ENCODE data around the gene KCNMB3.

Gene KCNMB3

DNA sequence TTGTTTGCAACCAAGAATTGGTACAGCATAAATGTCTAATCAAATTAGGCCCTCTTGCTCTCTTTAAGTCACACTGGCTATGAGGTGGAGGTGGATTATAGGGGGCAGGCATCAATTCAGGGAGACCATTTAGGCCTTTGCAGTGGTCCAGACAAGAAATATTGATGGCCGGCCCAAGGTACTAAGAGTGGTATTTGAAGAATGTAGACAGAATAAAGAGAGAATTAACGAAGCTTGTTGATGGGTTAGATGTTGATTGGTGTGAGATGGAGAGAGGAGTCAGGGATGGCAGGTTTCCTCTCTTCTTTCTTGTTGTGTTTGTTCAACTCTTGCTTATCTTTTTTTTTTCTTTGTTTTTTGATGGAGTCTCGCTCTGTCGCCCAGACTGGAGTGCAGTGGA is 54.2 kb downstream of the KCNMB3 start:
- Histone ChIP-seq H3K9me3 (ENCODE audit: control insufficient read depth in 2 of 2, low read length in 2 of 2) (no peaks in the 10 kb centered on the region), H3K4me3 (ENCODE audit: low read length in 2 of 2) (no peak overlapping the region), H3K4me1 (ENCODE audit: control insufficient read depth, insufficient read depth, low read length) (no peaks in the 10 kb centered on the region), H3K27me3 (ENCODE audit: control insufficient read depth in 1 of 2, insufficient read depth in 2 of 2, low read length in 2 of 2) (no peaks in the 10 kb centered on the region), H3K36me3 (ENCODE audit: control insufficient read depth in 2 of 2, insufficient read depth in 2 of 2, low read length in 2 of 2) (no peaks in the 10 kb centered on the region), H3K27ac (ENCODE audit: low read length) (no peak overlapping the region), H3K9ac (ENCODE audit: low read length in 2 of 2) (no peak overlapping the region)

GRCh38 chr3:179196098-179196497 is 54.8 kb downstream of the KCNMB3 start:
- Histone ChIP-seq H3K36me3 (ENCODE audit: control insufficient read depth in 2 of 2, insufficient read depth in 2 of 2, low read length in 2 of 2) (no peaks in the 10 kb centered on the region), H3K4me3 (ENCODE audit: low read length in 2 of 2) (no peak overlapping the region), H3K27me3 (ENCODE audit: control insufficient read depth in 1 of 2, insufficient read depth in 2 of 2, low read length in 2 of 2) (no peaks in the 10 kb centered on the region), H3K4me1 (ENCODE audit: control insufficient read depth, insufficient read depth, low read length) (no peaks in the 10 kb centered on the region), H3K9me3 (ENCODE audit: control insufficient read depth in 2 of 2, low read length in 2 of 2) (no peaks in the 10 kb centered on the region), H3K9ac (ENCODE audit: low read length in 2 of 2) (no peak overlapping the region), H3K27ac (ENCODE audit: low read length) (no peak overlapping the region)

GRCh38 chr3:179194931-179195330 is 56.0 kb downstream of the KCNMB3 start:
- no peak overlapping the region for H3K27ac ChIP-seq (ENCODE audit: low read length)
- H3K36me3 ChIP-seq (ENCODE audit: control insufficient read depth in 2 of 2, insufficient read depth in 2 of 2, low read length in 2 of 2) = no peaks in the 10 kb centered on the region
- no peaks in the 10 kb centered on the region for H3K27me3 ChIP-seq (ENCODE audit: control insufficient read depth in 1 of 2, insufficient read depth in 2 of 2, low read length in 2 of 2)
- peaks cover 4% of the 10 kb centered on the region for H3K4me1 ChIP-seq (ENCODE audit: control insufficient read depth, insufficient read depth, low read length)
- H3K9ac ChIP-seq (ENCODE audit: low read length in 2 of 2) = no peak overlapping the region
- H3K4me3 ChIP-seq (ENCODE audit: low read length in 2 of 2) = no peak overlapping the region
- H3K9me3 ChIP-seq (ENCODE audit: control insufficient read depth in 2 of 2, low read length in 2 of 2) = no peaks in the 10 kb centered on the region
